K562 (cell line): Measurements from ENCODE around the gene CYP4B1.

Experiments
- GATA2 ChIP-seq: sonication (generic); formaldehyde crosslinking; IDR thresholded peaks from 2 replicates; pipeline ENCODE4 v1.4.0; 2020; ENCODE audit warnings: mild to moderate bottlenecking, missing genetic modification reagents
- TF ChIP-seq, protein P1 (sequence below): fragments of 450-650 bp; formaldehyde crosslinking; IDR thresholded peaks from 2 replicates; pipeline ENCODE4 v1.4.0; 2020; ENCODE audit warnings: mild to moderate bottlenecking, moderate library complexity
- TF ChIP-seq, protein P2 (sequence below), 3 experiments: IDR thresholded peaks in 2 of 3; conservative IDR thresholded peaks in 1 of 3; 2 replicates each; pipeline ENCODE4 v1.5.1; 2011 to 2012; ENCODE audit warnings: low read length in 3 of 3, mild to moderate bottlenecking in 3 of 3, control low read depth in 2 of 3, improper control_type of control experiment in 1 of 3, inconsistent platforms in 1 of 3, low read depth in 1 of 3, mixed read lengths in 1 of 3, moderate library complexity in 1 of 3; ENCODE audit not compliant: insufficient read depth in 2 of 3

GRCh38 chr1:46810596-46810995, 11.8 kb downstream of the CYP4B1 start:
- TF ChIP-seq GATA2 (CRISPR knock-in tag), result no peak
- TF ChIP-seq, protein P1, sequence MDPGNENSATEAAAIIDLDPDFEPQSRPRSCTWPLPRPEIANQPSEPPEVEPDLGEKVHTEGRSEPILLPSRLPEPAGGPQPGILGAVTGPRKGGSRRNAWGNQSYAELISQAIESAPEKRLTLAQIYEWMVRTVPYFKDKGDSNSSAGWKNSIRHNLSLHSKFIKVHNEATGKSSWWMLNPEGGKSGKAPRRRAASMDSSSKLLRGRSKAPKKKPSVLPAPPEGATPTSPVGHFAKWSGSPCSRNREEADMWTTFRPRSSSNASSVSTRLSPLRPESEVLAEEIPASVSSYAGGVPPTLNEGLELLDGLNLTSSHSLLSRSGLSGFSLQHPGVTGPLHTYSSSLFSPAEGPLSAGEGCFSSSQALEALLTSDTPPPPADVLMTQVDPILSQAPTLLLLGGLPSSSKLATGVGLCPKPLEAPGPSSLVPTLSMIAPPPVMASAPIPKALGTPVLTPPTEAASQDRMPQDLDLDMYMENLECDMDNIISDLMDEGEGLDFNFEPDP, result no peak
- TF ChIP-seq, protein P2, sequence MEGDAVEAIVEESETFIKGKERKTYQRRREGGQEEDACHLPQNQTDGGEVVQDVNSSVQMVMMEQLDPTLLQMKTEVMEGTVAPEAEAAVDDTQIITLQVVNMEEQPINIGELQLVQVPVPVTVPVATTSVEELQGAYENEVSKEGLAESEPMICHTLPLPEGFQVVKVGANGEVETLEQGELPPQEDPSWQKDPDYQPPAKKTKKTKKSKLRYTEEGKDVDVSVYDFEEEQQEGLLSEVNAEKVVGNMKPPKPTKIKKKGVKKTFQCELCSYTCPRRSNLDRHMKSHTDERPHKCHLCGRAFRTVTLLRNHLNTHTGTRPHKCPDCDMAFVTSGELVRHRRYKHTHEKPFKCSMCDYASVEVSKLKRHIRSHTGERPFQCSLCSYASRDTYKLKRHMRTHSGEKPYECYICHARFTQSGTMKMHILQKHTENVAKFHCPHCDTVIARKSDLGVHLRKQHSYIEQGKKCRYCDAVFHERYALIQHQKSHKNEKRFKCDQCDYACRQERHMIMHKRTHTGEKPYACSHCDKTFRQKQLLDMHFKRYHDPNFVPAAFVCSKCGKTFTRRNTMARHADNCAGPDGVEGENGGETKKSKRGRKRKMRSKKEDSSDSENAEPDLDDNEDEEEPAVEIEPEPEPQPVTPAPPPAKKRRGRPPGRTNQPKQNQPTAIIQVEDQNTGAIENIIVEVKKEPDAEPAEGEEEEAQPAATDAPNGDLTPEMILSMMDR (IDR thresholded peaks at IDR 0.05 in 2 of 3, conservative IDR thresholded peaks at IDR 0.05 in 1 of 3; ENCODE audit: insufficient read depth in 2 of 3, low read depth in 1 of 3, low read length in 3 of 3), result no peak
